DMS153 treated with DMSO at 0.1 percent for 48 hours (cell line): Measurements from ENCODE around the gene SCAI.

Source experiments
- DNase-seq: peaks from one replicate; lab custom pipeline; 2025; ENCODE audit not compliant: unreplicated experiment; lab: John Stamatoyannopoulos, UW

SCAI gene

GRCh38 chr9:124894035-124894740 lies 249.1 kb downstream of the SCAI start:
- DNase-seq, result no peak
